Activated CD8-positive, alpha-beta memory T cell treated with anti-CD3 and anti-CD28 coated beads, Interleukin-2, amount 50 U/mL, for 24 hours (primary cell): ENCODE data around the gene ADCY5.
"Not testable (repeated sequence)": the region's sequence is repeated elsewhere in the genome, so short reads cannot be mapped to it uniquely, and the experiment has no call there.

Experiments
- DNase-seq: peaks from one replicate; pipeline ENCODE4 v3.0.0-alpha.2; 2020; ENCODE audit errors: extremely low read depth

ADCY5 gene

GRCh38 chr3:123448536-123449101, at the start of gene ADCY5:
TSS of gene ADCY5 (minus strand) at chr3:123449090. CDS start at chr3:123448545, 545 bp downstream.
- no peak for DNase-seq

DNA sequence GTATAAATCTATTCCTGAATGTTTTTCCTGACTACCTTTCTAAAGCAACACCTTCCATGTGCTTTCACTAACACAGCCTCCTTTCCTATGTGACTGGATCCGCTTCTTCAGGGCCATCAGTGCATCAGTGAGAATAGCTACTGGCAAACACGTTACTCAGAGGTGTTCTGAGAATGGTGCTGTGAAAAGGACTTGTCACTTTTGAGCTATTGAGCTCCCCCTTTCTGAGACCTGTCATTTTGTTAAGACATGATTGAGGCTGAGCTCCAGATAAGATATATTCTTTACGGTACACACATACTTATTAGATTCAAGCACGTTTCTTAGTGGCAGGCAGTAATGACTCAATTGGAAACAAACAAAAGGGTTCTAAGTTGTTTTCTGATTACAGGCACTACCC, 45.0 kb upstream of the ADCY5 start:
- DNase-seq = no peak

DNA sequence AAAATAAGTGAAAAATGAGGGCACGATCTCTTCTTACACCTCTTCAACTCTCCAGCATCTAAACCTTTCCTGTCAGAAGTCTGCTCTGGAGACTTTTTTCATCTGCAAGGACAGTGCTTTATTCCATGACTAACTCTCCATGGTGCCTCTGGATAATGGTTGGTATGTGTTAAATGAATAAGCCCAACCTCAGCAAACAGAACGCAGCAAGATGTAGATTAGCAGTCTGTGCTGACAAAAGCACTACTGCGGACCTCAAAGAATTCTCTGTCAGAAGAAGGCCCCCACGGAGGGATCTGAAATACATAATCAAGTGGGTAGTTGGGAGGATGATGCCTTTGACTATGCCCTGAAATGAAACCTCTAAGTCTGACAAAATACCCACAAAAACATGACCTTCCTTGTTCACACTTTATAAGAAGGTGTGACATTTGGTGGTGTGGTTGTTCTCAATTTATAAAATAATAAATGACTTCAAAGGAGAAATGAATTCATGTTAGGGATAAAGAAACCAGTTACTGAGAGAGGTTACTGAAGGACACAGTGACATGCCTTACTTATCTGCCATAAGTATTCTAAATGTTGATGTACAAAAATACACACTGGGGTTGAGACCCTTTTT, 43.2 kb upstream of the ADCY5 start:
- DNase-seq = no peak

DNA sequence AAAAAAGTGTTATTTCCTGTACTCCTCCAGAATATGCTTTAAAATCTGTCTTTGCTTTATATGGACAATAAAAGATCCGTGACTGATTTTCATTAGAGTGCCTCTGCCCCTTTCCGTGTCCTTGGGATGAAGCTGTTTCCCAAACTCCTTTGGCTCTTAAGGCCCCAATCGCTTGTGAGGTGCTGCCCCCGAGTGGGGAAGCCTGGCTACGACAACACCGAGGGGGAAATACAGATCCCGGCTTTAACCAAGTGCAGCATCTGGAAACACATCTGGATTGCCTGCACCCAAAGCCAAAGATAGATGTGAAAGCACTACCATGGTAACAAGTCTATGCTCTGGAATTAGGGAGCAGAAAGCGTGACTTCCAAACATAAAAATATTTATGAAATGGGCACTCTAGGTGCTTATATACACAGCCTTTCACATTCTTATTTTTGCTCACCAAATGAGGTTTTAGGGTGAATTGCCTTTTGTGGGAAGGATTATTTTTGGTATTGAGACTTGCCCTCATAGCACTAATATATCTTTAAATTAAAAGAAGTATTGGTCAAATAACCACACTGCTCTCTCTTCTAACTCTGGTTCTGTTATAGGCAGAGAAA, 40.6 kb upstream of the ADCY5 start:
- no peak for DNase-seq

GRCh38 chr3:123488645-123489347, 39.9 kb upstream of the ADCY5 start:
- no peak for DNase-seq

GRCh38 chr3:123487063-123487462, 38.2 kb upstream of the ADCY5 start:
- not testable (repeated sequence) for DNase-seq

DNA sequence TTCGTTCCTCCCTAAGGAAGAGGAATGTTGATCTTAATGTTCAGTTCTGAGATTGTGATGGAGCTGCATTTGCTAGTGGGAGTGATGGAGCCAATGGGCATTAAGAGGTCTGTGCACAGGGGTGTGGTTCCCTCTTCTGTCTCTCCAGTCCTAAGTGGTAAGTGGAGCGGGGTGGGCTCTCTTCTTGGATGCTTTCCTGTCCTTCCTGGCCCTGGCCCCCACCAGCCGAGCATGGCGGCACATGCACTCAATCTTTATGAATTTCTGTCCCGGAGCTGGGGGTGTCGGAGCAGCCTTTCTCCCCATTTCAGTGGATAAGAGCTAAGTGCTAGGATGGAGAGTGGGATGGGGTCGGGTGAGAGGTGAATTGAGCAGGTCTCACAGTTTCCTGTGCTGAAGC, 37.6 kb upstream of the ADCY5 start:
- DNase-seq = no peak

- no peak for DNase-seq
These were observed 36.7 kb upstream of the ADCY5 start for GRCh38 chr3:123485551-123485950.

GRCh38 chr3:123483146-123483545, 34.3 kb upstream of the ADCY5 start:
- DNase-seq = no peak

- DNase-seq = no peak
These were observed 33.0 kb upstream of the ADCY5 start for GRCh38 chr3:123481722-123482457.

GRCh38 chr3:123481071-123481470, 32.2 kb upstream of the ADCY5 start:
- DNase-seq = no peak

DNA sequence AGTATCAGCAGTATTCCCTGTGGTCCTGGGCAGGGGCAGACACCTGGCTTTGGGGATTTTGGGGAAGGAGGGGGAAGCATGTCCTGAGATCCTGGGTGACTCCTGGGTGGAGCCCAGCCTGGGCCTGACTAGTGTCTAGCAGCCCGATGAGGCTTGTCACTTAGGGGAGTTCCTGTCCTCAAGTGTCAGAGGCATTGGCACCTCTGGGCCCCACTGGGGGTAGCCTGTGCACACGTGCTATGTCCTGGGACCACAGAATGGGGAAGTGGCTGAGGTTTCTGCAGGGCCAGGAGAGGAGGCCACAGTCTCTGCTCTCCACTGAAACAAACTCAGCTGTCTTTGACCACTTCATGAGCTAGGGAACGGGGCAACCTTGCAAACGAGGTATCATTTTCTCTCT, 31.5 kb upstream of the ADCY5 start:
- no peak for DNase-seq

GRCh38 chr3:123479891-123480290, 31.0 kb upstream of the ADCY5 start:
- DNase-seq = no peak

DNA sequence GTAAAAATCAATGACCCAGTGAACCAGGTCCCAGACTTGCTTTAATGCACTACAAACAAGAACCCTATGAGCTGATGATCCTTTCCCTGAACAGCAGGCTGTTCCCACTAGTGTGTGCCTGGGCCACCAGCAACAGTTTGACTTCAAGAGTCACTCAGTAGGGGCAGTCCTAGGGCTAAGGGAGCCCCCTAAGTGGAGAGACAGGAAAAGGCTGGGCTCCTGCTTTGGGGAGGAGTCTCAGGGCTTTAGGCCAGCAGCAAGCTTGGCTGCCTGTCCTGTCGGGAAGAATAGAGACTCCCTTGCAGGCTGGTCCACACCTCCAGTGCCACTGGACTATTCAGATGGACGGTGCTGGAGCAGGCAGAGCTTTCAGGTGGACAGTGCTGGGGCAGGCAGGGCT, 29.4 kb upstream of the ADCY5 start:
- no peak for DNase-seq

- DNase-seq = no peak
These were observed 28.3 kb upstream of the ADCY5 start for GRCh38 chr3:123476967-123477750.

DNA sequence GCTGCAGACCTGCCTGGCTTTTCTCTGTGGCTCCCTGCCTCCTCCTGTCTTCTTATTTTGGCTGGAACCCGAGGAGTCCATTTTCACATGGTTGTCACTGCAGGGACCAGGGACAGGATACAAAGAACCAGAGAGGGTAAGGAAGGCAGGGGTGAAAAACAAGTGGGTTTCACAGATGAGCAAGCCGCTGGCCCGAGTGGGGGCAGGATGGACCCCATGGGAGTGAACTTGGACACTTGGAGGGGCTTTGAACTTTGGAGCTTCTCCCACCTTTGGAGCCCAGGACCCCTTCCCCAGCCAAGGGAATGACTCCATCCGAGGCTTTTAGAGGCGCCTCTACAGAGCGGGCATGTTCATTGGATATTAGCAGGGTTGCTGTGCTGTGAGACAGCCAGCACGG, 26.9 kb upstream of the ADCY5 start:
- no peak for DNase-seq

DNA sequence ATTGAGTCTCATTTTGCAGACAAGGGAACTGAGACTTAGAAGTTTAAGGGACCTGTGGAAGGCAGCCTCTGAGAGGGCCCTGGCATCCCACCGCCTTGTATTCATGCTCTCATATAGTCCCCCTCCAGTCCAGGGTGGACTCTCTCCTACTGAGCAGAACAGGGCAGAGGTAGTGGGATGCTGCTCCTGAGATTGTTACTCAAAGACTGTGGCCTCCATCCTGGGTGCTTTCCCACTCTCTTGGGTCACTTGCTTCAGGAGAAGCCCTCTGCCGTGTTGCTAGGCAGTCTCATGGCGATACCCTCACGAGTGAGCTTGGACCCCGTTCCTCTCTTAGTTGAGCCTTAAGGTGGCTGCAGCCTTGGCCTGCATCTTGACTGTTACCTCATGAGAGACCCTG, 22.2 kb upstream of the ADCY5 start:
- DNase-seq = no peak

GRCh38 chr3:123469323-123469995, 20.6 kb upstream of the ADCY5 start:
- no peak for DNase-seq

DNA sequence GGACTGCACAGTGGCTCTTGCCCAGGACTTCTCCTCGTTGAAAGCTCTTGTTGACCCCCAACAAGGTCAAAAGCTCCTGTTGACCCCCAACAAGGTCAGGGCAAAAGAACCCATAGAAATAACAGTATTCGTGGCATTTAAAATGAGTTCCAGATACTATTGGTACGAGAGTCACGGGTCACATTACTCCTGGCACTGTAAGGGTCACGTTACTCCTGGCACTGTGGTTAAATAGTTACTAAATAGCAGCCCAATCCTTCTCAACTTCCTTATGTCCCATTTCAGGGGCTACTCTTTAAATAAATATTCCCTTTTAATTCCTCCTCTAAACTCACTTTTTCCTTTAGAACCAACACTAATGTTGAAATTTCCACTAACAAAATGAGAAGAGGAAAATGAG, 18.2 kb upstream of the ADCY5 start:
- no peak for DNase-seq

DNA sequence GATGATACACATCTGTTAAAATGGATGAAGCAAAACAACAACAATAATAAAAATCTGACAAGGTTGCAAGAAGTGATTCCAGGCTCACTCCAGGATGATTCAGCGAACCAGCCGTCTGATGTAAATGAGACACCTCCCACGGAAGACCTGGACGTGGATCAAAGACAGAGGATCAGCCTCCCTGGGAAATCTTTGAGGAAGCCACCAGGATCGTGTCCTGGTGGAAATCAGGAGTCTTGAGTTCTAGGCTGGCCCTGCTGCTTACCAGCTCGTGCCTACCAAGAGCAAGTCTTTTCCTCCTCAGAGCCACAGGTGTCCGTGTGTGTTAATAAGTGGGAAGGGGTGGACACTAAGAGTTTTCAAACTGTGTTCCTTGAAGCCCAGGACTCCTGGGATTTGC, 15.3 kb upstream of the ADCY5 start:
- no peak for DNase-seq

- no peak for DNase-seq
These were observed 11.0 kb upstream of the ADCY5 start for GRCh38 chr3:123459862-123460261.
